ENCODE measurements around the gene SLC25A31.

DNA sequence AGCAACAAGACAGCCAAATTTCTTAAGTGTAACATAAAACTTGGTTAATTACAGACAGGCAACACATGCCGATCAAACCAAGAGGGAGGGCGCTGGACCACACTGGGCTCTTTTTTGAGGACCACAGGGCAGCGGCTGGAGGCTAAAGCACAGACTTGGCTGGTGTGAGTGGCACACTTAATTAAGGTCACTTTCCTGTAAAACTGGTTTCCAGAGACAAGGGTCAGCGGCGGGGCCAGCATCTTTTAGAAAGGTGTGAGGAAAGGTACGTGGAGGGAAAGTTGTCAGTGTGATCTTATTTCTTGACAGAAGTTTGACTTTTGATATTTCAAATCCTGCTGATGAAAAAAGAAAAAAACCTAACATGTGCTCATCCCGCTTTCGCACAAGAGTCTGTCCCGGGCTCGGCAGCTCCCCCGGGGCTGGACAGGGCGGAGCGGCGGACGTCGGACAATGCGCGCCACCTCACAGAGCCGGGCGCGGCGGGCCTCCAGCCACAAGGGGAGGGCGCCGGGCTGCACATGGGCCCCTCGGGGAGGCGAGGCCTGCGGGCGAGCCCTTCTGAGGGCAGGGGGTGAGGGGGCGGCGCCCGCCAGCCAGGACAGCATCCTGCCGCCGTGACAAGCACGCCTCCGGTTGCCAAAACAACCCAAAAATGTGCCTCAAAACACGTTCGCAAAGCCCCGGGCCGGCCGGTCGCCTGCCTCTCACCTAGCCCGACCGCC lies 51.3 kb downstream of the SLC25A31 start:
- no peak for TF ChIP-seq GABPA (IDR thresholded peaks at IDR 0.05; ENCODE audit: low read depth)
- TF ChIP-seq, protein P1, sequence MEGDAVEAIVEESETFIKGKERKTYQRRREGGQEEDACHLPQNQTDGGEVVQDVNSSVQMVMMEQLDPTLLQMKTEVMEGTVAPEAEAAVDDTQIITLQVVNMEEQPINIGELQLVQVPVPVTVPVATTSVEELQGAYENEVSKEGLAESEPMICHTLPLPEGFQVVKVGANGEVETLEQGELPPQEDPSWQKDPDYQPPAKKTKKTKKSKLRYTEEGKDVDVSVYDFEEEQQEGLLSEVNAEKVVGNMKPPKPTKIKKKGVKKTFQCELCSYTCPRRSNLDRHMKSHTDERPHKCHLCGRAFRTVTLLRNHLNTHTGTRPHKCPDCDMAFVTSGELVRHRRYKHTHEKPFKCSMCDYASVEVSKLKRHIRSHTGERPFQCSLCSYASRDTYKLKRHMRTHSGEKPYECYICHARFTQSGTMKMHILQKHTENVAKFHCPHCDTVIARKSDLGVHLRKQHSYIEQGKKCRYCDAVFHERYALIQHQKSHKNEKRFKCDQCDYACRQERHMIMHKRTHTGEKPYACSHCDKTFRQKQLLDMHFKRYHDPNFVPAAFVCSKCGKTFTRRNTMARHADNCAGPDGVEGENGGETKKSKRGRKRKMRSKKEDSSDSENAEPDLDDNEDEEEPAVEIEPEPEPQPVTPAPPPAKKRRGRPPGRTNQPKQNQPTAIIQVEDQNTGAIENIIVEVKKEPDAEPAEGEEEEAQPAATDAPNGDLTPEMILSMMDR (IDR thresholded peaks at IDR 0.05; ENCODE audit: insufficient read depth, low read length), result no peak
- no peak for TF ChIP-seq POLR2AphosphoS5 (IDR thresholded peaks at IDR 0.05; ENCODE audit: low read depth)
- TF ChIP-seq, protein P2, sequence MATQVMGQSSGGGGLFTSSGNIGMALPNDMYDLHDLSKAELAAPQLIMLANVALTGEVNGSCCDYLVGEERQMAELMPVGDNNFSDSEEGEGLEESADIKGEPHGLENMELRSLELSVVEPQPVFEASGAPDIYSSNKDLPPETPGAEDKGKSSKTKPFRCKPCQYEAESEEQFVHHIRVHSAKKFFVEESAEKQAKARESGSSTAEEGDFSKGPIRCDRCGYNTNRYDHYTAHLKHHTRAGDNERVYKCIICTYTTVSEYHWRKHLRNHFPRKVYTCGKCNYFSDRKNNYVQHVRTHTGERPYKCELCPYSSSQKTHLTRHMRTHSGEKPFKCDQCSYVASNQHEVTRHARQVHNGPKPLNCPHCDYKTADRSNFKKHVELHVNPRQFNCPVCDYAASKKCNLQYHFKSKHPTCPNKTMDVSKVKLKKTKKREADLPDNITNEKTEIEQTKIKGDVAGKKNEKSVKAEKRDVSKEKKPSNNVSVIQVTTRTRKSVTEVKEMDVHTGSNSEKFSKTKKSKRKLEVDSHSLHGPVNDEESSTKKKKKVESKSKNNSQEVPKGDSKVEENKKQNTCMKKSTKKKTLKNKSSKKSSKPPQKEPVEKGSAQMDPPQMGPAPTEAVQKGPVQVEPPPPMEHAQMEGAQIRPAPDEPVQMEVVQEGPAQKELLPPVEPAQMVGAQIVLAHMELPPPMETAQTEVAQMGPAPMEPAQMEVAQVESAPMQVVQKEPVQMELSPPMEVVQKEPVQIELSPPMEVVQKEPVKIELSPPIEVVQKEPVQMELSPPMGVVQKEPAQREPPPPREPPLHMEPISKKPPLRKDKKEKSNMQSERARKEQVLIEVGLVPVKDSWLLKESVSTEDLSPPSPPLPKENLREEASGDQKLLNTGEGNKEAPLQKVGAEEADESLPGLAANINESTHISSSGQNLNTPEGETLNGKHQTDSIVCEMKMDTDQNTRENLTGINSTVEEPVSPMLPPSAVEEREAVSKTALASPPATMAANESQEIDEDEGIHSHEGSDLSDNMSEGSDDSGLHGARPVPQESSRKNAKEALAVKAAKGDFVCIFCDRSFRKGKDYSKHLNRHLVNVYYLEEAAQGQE (IDR thresholded peaks at IDR 0.05; ENCODE audit: insufficient replicate concordance, low read depth), result no peak
- TF ChIP-seq SPI1 (IDR thresholded peaks at IDR 0.05; ENCODE audit: borderline replicate concordance, low read depth), result no peak
